Measurements from ENCODE around the gene SLC6A7.

Gene SLC6A7

DNA sequence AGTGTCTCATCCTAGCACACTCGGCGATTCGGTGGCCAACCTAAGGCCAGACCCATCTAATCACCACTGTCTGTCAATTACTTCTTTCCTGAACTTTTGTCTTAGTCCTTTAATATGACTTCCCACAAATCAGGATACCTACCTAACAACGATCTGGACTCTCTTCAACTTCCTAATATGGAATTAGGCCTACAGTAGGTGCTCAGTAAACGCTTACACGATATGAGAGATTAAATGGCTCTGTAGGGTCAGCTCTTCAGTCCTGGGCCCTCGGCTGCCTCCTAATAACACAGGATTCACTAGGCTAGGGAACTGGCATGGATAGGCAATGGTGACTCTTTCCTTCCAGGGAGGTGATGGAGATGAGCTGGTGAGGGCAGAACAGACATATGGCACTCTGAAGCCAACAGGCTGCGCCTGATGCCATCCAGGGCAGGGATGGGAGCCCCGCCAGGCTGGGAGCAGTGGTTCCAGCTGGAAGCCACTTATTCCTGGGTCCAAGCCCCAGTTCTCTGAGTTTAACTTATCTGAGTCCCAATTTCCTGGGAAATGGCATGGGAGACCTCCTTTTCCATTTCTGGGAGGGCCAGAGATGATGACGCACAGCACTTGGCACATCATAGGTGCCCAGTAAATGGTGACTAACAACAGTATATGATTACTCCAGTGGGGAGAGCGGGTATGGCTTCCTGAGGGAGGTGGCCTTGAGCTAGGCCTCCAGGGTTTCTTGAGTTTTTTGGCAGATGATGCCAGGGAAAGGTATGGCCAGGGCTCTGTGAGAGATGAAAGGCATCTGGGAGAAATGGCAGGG, 41.5 kb upstream of the SLC6A7 start:
- H3K4me3 ChIP-seq (ENCODE audit: low read depth, low read length) = no peak overlapping the region
- DNase-seq (ENCODE audit: low read depth) = no peak
- TF ChIP-seq, protein P1, sequence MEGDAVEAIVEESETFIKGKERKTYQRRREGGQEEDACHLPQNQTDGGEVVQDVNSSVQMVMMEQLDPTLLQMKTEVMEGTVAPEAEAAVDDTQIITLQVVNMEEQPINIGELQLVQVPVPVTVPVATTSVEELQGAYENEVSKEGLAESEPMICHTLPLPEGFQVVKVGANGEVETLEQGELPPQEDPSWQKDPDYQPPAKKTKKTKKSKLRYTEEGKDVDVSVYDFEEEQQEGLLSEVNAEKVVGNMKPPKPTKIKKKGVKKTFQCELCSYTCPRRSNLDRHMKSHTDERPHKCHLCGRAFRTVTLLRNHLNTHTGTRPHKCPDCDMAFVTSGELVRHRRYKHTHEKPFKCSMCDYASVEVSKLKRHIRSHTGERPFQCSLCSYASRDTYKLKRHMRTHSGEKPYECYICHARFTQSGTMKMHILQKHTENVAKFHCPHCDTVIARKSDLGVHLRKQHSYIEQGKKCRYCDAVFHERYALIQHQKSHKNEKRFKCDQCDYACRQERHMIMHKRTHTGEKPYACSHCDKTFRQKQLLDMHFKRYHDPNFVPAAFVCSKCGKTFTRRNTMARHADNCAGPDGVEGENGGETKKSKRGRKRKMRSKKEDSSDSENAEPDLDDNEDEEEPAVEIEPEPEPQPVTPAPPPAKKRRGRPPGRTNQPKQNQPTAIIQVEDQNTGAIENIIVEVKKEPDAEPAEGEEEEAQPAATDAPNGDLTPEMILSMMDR (IDR thresholded peaks at IDR 0.05; ENCODE audit: low read depth, low read length) = no peak
- TF ChIP-seq, protein P2, sequence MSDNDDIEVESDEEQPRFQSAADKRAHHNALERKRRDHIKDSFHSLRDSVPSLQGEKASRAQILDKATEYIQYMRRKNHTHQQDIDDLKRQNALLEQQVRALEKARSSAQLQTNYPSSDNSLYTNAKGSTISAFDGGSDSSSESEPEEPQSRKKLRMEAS (IDR thresholded peaks at IDR 0.05; ENCODE audit: low read depth, low read length) = no peak
- no peak for TF ChIP-seq MYC (IDR thresholded peaks at IDR 0.05; ENCODE audit: low read depth, low read length)
- TF ChIP-seq POLR2A (IDR thresholded peaks at IDR 0.05; ENCODE audit: extremely low read depth, insufficient read length) = no peak

DNA sequence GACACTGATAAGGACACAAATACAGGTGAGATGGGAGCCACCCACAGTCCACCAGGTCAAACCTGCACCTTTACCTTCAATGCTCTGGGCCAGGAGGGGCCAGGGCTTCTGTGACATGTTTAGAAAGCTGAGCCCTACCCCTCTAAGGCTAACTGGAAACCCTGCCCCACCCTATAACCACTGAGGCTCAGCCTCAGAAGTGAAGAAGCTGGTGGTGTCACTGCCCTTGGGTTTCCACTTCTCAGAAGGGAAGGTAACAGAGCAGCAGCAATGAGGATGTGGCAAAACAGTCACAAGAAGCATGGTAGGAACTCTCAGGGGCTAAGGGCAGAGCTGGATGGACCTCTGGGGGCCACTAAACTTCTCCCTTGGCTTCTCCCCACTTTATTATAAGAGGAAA, 40.2 kb upstream of the SLC6A7 start:
- TF ChIP-seq MYC (IDR thresholded peaks at IDR 0.05; ENCODE audit: low read depth, low read length) = no peak

DNA sequence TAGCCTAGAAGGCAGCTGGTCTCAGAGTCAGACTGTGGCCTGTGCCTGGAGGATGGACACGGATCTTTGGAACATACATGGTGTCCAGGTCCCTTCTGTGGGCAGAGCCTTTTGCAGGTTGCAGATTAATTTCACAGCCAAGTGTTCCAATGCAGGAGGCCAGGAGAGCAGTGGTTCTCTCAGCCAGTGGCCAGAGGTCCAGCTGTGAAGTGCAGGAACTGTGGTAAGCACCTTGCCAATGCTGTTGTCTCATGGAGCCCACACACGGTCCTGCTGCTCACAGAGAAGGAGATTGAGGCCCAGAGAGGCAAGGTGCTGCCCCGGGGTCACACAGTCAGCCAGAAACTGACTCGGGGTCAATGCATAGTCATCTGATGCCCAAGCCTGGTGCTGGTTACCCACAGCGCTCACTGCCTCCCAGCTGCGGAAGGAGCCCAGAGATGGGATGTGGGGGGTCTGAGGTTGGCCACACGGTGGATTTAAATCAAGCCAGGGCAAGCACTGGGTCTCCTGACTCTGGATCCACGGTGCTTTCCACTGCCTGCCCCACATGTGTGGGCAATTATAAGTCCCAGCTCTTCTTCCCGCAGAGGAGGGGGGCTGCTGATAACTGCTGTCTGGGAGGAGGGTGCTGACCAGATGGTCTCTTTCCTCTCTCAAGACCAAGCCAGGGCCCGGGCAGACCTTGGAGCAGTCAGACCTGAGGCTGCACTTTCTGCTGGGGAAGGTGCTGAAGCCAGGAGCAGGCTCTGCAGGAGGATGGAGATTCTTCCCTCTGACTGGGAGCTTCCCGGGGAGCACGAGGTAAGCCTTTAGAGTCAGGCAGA, 37.0 kb upstream of the SLC6A7 start:
- DNase-seq (ENCODE audit: low read depth) = no peak
- no peak for TF ChIP-seq MYC (IDR thresholded peaks at IDR 0.05; ENCODE audit: low read depth, low read length)
- no peak for TF ChIP-seq POLR2A (IDR thresholded peaks at IDR 0.05; ENCODE audit: extremely low read depth, insufficient read length)
- TF ChIP-seq, protein P1 (IDR thresholded peaks at IDR 0.05; ENCODE audit: low read depth, low read length) = no peak
- TF ChIP-seq, protein P2 (IDR thresholded peaks at IDR 0.05; ENCODE audit: low read depth, low read length) = no peak
- H3K4me3 ChIP-seq (ENCODE audit: low read depth, low read length) = no peak overlapping the region

More for the DNA sequence above, 40.2 kb upstream of the SLC6A7 start:
- no peak overlapping the region for H3K4me3 ChIP-seq (ENCODE audit: low read depth, low read length)
- DNase-seq (ENCODE audit: low read depth) = peak; percentile 49

DNA sequence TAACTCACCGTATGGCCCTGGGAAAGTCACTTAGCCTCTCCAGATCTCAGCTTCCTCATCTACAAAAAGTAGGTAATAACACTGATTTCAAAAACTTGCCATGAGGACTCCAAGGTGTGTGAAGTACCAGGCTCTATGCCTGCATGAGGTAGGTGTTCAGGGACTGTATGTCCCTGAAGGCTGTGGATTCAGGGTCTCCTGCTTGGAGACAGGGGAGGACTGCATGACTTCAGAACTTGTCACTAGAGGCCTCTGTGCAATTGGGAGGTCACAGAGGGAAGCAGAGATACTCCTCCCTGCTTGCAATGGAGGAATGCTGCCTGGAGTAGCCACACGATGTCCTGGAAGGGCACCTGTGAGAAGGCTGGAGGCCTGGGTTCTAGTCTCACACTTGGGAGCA, 36.4 kb upstream of the SLC6A7 start:
- H3K4me3 ChIP-seq (ENCODE audit: low read depth, low read length) = no peak overlapping the region
- DNase-seq (ENCODE audit: low read depth) = no peak
- TF ChIP-seq, protein P2 (IDR thresholded peaks at IDR 0.05; ENCODE audit: low read depth, low read length) = no peak
- TF ChIP-seq POLR2A (IDR thresholded peaks at IDR 0.05; ENCODE audit: extremely low read depth, insufficient read length) (no peak), MYC (IDR thresholded peaks at IDR 0.05; ENCODE audit: low read depth, low read length) (no peak)

DNA sequence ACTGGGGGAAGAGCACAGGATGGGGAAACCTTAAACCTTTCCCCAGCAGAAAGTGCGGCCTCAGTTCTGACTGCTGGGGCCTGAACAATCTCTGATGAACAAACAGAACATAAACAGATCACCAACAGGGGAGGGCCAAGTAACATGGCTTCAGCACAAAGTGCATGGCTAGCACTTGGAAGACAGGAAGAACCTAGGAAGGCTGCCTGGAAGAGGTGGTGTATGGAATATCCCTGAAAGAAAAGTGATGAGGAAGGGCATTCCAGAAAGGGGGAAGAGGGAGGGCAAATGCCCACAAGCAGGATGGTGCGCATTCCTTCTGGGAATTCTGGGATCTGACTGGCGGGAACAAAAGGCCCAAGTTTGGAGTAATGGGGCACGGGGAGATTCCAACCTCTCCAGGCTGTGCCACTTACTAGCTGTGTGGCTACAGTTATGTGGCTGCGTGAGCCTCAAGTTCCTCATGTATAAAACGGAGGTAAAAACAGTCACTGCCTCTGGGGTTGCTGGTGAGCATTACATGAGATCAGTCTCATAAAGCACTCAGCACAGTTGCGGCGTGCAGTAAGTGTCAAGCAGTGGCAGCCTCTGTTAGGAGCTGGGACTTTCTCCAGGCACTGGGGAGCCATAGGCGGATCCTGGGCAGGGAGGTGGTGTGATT, 35.8 kb upstream of the SLC6A7 start:
- no peak overlapping the region for H3K4me3 ChIP-seq (ENCODE audit: low read depth, low read length)
- DNase-seq (ENCODE audit: low read depth) = peak; percentile 74
- TF ChIP-seq, protein P1 (IDR thresholded peaks at IDR 0.05; ENCODE audit: low read depth, low read length) = no peak
- no peak for TF ChIP-seq MYC (IDR thresholded peaks at IDR 0.05; ENCODE audit: low read depth, low read length)
- no peak for TF ChIP-seq POLR2A (IDR thresholded peaks at IDR 0.05; ENCODE audit: extremely low read depth, insufficient read length)
- TF ChIP-seq, protein P2 (IDR thresholded peaks at IDR 0.05; ENCODE audit: low read depth, low read length) = no peak

DNA sequence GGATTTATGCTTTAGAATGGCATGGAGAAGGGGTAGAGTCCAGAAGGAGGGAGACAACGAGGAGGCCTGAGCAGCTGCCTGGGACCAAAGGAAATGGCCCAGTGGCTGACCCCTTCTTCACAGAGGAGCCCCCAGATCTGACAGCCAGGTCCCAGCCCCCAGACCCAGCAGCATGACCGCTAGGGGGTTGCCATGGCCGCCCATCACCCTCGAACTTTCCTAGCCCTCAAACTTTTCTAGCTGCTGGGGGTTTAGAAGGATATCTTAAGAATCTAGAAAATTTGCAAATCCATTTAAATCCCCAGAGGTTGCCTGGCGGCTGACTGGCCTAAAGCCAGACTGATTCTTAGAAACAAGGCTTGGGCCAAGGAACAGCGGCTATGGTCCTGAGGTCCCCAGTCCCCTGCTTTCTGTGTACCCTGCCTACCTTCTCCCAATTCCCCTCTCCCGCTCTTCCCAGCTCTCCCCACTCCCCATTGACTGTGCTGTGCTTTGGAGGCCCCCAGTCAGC, 35.2 kb upstream of the SLC6A7 start:
- no peak overlapping the region for H3K4me3 ChIP-seq (ENCODE audit: low read depth, low read length)
- TF ChIP-seq, protein P2 (IDR thresholded peaks at IDR 0.05; ENCODE audit: low read depth, low read length) = no peak
- TF ChIP-seq POLR2A (IDR thresholded peaks at IDR 0.05; ENCODE audit: extremely low read depth, insufficient read length) (no peak), MYC (IDR thresholded peaks at IDR 0.05; ENCODE audit: low read depth, low read length) (no peak)
- TF ChIP-seq, protein P1 (IDR thresholded peaks at IDR 0.05; ENCODE audit: low read depth, low read length) = no peak
- no peak for DNase-seq (ENCODE audit: low read depth)
